HepG2 (cell line): ENCODE data around the gene C2orf81. TPM values are rescaled to one million over a fixed set of nuclear protein-coding genes. Genes with fewer than 3 reads are reported as not detected.

Source experiments
- ESRRA ChIP-seq: sonication (generic); formaldehyde crosslinking; IDR thresholded peaks from 2 replicates; pipeline ENCODE4 v1.5.1; 2020; ENCODE audit warnings: mild to moderate bottlenecking, low read depth, missing genetic modification reagents
- FOXP1 ChIP-seq, 2 experiments: fragments of 450-650 bp in 1 of 2; IDR thresholded peaks; 2 replicates each; pipeline ENCODE4 v1.6.1; 2017 to 2018; ENCODE audit warnings: antibody characterized with exemption in 1 of 2
- LBX2 ChIP-seq: sonication (generic); formaldehyde crosslinking; IDR thresholded peaks from 2 replicates; pipeline ENCODE4 v1.5.0; 2020; ENCODE audit warnings: missing genetic modification reagents, mild to moderate bottlenecking, borderline replicate concordance
- MYPOP ChIP-seq: sonication (generic); formaldehyde crosslinking; IDR thresholded peaks from 2 replicates; pipeline ENCODE4 v1.8.1; 2023; ENCODE audit warnings: mild to moderate bottlenecking, moderate library complexity, missing genetic modification reagents
- NFIB ChIP-seq: sonication (generic); formaldehyde crosslinking; IDR thresholded peaks from 2 replicates; pipeline ENCODE4 v1.9.0; 2021; ENCODE audit warnings: missing genetic modification reagents, mild to moderate bottlenecking, borderline replicate concordance
- NR2C2 ChIP-seq: sonication (generic); formaldehyde crosslinking; IDR thresholded peaks from 2 replicates; pipeline ENCODE4 v1.4.0; 2020; ENCODE audit warnings: missing genetic modification reagents, mild to moderate bottlenecking, moderate library complexity, borderline replicate concordance
- RARG ChIP-seq: sonication (generic); formaldehyde crosslinking; IDR thresholded peaks from 2 replicates; pipeline ENCODE4 v1.4.0; 2020; ENCODE audit warnings: low read depth, mild to moderate bottlenecking, missing genetic modification reagents
- RBM39 ChIP-seq: fragments of 200-400 bp; formaldehyde crosslinking; IDR thresholded peaks from one replicate; pipeline ENCODE4 v1.6.1; 2018; ENCODE audit warnings: antibody characterized with exemption, mild to moderate bottlenecking, low read depth, low read length; ENCODE audit not compliant: poor library complexity, severe bottlenecking
- RNF2 ChIP-seq: fragments of 450-650 bp; conservative IDR thresholded peaks from 2 replicates; pipeline ENCODE4 v1.6.1; 2016; ENCODE audit warnings: low read depth
- SCMH1 ChIP-seq: sonication (generic); formaldehyde crosslinking; IDR thresholded peaks from 2 replicates; pipeline ENCODE4 v1.9.0; 2021; ENCODE audit warnings: missing genetic modification reagents, mild to moderate bottlenecking, borderline replicate concordance
- SNRNP70 ChIP-seq: fragments of 200-400 bp; formaldehyde crosslinking; IDR thresholded peaks from 2 replicates; pipeline ENCODE4 v1.6.1; 2017; ENCODE audit warnings: mild to moderate bottlenecking, low read depth, low read length, moderate library complexity
- TRAFD1 ChIP-seq: sonication (generic); formaldehyde crosslinking; IDR thresholded peaks from 2 replicates; pipeline ENCODE4 v1.5.1; 2020; ENCODE audit warnings: missing genetic modification reagents, mild to moderate bottlenecking, borderline replicate concordance
- XRCC5 ChIP-seq: fragments of 200-400 bp; formaldehyde crosslinking; optimal IDR thresholded peaks from 2 replicates; pipeline ENCODE3; 2017; ENCODE audit warnings: mild to moderate bottlenecking, low read length
- ZFP41 ChIP-seq: sonication (generic); formaldehyde crosslinking; IDR thresholded peaks from 2 replicates; pipeline ENCODE4 v1.4.0; 2020; ENCODE audit warnings: mild to moderate bottlenecking, missing genetic modification reagents, borderline replicate concordance
- ZNF264 ChIP-seq: sonication (generic); formaldehyde crosslinking; IDR thresholded peaks from 2 replicates; pipeline ENCODE4 v1.4.0; 2020; ENCODE audit warnings: missing genetic modification reagents
- ZNF468 ChIP-seq: sonication (generic); formaldehyde crosslinking; IDR thresholded peaks from 2 replicates; pipeline ENCODE4 v1.8.0; 2022; ENCODE audit warnings: mild to moderate bottlenecking, moderate library complexity, missing genetic modification reagents
- ZNF574 ChIP-seq: sonication (generic); formaldehyde crosslinking; IDR thresholded peaks from 2 replicates; pipeline ENCODE4 v1.4.0; 2020; ENCODE audit warnings: missing genetic modification reagents
- ZNF749 ChIP-seq: sonication (generic); formaldehyde crosslinking; IDR thresholded peaks from 2 replicates; pipeline ENCODE4 v1.8.0; 2022; ENCODE audit warnings: mild to moderate bottlenecking, missing genetic modification reagents, moderate library complexity, borderline replicate concordance
- ZNF891 ChIP-seq: sonication (generic); formaldehyde crosslinking; IDR thresholded peaks from 2 replicates; pipeline ENCODE4 v1.5.0; 2020; ENCODE audit warnings: mild to moderate bottlenecking, missing genetic modification reagents
- polyA plus RNA-seq, 8 experiments: library from polyadenylated mRNA; depleted of rRNA in 3 of 8; stranded (reverse) in 7 of 8; unstranded in 1 of 8; fragments of >200 nt; fragmentation: Illumina TruSeq in 4 of 8; extraction: Trizol in 4 of 8; gene quantifications; 2 replicates each; pipeline versions ENCODE4 v1.2.1 to v1.2.3, GENCODE V29; 2011 to 2016; ENCODE audit warnings: low read depth in 4 of 8, missing spikeins in 1 of 8, mixed read lengths in 1 of 8; ENCODE audit not compliant: insufficient read depth in 1 of 8
- total RNA-seq, 5 experiments: library from RNA; depleted of rRNA; stranded (reverse); fragments of >200 nt; fragmentation: Illumina TruSeq; extraction: Trizol; gene quantifications; 2 replicates each; pipeline ENCODE4 v1.2.3, GENCODE V29; 2016; ENCODE audit warnings: low read depth in 1 of 5

Gene C2orf81
- total and polyA plus RNA-seq, 2 of the 13 experiments (the other 11 are each of a cell fraction or from before 2014, with no cell fraction given), result 0.15 to 0.17 TPM

GRCh38 chr2:74429487-74430451 is 8.3 kb upstream of the C2orf81 start (continued):
- TF ChIP-seq TRAFD1 (CRISPR knock-in tag), result no peak
- TF ChIP-seq NFIB (CRISPR knock-in tag), result no peak
- TF ChIP-seq SNRNP70, result no peak
- peak; percentile 71; the same call in 1 of the 2 replicates for TF ChIP-seq MYPOP (CRISPR knock-in tag)
- no peak for TF ChIP-seq ZFP41 (CRISPR knock-in tag)
- peak; percentile 95 for TF ChIP-seq NR2C2 (CRISPR knock-in tag)
- peak; percentile 37; the same call in 1 of the 2 replicates for TF ChIP-seq ESRRA (CRISPR knock-in tag)
- no peak for TF ChIP-seq SCMH1 (CRISPR knock-in tag)
- TF ChIP-seq ZNF891 (CRISPR knock-in tag), result no peak; the same call in 1 of the 2 replicates
- no peak for TF ChIP-seq LBX2
- peak; percentile 39; the same call in 1 of the 2 replicates for TF ChIP-seq RARG (CRISPR knock-in tag)
- no peak for TF ChIP-seq ZNF468 (CRISPR knock-in tag)
- no peak for TF ChIP-seq ZNF749 (CRISPR knock-in tag)
- no peak for TF ChIP-seq FOXP1 (IDR thresholded peaks at IDR 0.05)
- TF ChIP-seq FOXP1 (CRISPR knock-in tag; IDR thresholded peaks at IDR 0.05), result peak; percentile 37; the same call in 1 of the 2 replicates
- TF ChIP-seq ZNF264, result no peak
- no peak for TF ChIP-seq XRCC5
- peak; percentile 53 for TF ChIP-seq RBM39
- peak; percentile 15; the same call in 1 of the 2 replicates for TF ChIP-seq ZNF574 (CRISPR knock-in tag)
- no peak for TF ChIP-seq RNF2
